IPS DF 6.9 (cell line): ENCODE measurements around the gene PTTG2.

Experiments
- DNase-seq: peaks from one replicate; pipeline ENCODE4 v3.0.0-alpha.2; 2013; ENCODE audit warnings: low read depth, low spot score
- H3K27ac ChIP-seq: one replicate; pipeline ENCODE4 v1.5.1; 2013; ENCODE audit warnings: low read length, control low read depth
- H3K27me3 ChIP-seq: 2 replicates; pipeline ENCODE4 v1.6.1; 2013; ENCODE audit warnings: mild to moderate bottlenecking, low read length; ENCODE audit not compliant: control insufficient read depth, insufficient read depth
- H3K36me3 ChIP-seq: 2 replicates; pipeline ENCODE4 v1.6.1; 2013; ENCODE audit warnings: low read length; ENCODE audit not compliant: control insufficient read depth, insufficient read depth
- H3K4me1 ChIP-seq: 2 replicates; pipeline ENCODE4 v1.6.1; 2013; ENCODE audit warnings: low read length; ENCODE audit not compliant: control insufficient read depth, insufficient read depth
- H3K4me3 ChIP-seq: 2 replicates; pipeline ENCODE4 v1.5.1; 2013; ENCODE audit warnings: mild to moderate bottlenecking, low read length
- H3K9me3 ChIP-seq: 2 replicates; pipeline ENCODE4 v1.6.1; 2013; ENCODE audit warnings: low read length, inconsistent platforms; ENCODE audit not compliant: control insufficient read depth, insufficient read depth
- WGBS: extraction: QIAGEN DNeasy Blood & Tissue Kit; methylation state at CpG from one replicate; pipeline ENCODE4 v1.1.7; 2013; ENCODE audit warnings: mixed read lengths, missing lambda C conversion rate; ENCODE audit not compliant: insufficient read length, insufficient coverage; 5-methylcytosine and 5-hydroxymethylcytosine counted together

Gene PTTG2

DNA sequence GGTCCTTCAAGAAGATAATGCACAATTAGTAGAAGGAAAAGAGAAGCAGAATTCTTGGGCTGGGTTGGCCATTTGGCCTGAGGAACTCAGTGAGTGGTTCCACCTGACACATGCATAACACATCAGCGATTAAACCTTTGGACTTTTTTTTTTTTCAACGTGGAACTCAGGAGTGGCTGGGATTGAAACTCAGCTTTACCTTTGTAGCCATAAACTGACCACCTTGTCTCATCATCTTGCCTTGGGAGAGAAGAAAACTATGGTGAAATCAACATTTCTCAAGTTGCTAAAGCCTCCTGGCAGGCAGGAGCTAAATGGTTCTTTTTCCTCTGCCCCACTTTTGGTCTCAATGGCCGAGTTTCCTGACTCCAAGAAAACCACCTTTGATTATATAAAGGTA, 16.3 kb downstream of the PTTG2 start:
- no peak for DNase-seq
- Histone ChIP-seq H3K27me3 (no peaks in the 10 kb centered on the region), H3K36me3 (no peaks in the 10 kb centered on the region), H3K4me1 (peaks cover 2% of the 10 kb centered on the region; the same call in 1 of the 2 replicates), H3K4me3 (no peak overlapping the region; the same call in 1 of the 2 replicates), H3K9me3 (no peaks in the 10 kb centered on the region), H3K27ac (no peak overlapping the region)
- WGBS, result no CpG with 5 or more reads among the region's 3 CpGs

- DNase-seq, result no peak
- Histone ChIP-seq H3K9me3 (no peaks in the 10 kb centered on the region), H3K36me3 (no peaks in the 10 kb centered on the region), H3K4me3 (peak overlapping the region; percentile 59; the same call in 1 of the 2 replicates), H3K4me1 (peaks cover 5% of the 10 kb centered on the region; the same call in 1 of the 2 replicates), H3K27ac (no peak overlapping the region), H3K27me3 (no peaks in the 10 kb centered on the region)
- no CpG with 5 or more reads among the region's 50 CpGs for WGBS
Observed at GRCh38 chr4:37976991-37977470, 16.8 kb downstream of the PTTG2 start.

DNA sequence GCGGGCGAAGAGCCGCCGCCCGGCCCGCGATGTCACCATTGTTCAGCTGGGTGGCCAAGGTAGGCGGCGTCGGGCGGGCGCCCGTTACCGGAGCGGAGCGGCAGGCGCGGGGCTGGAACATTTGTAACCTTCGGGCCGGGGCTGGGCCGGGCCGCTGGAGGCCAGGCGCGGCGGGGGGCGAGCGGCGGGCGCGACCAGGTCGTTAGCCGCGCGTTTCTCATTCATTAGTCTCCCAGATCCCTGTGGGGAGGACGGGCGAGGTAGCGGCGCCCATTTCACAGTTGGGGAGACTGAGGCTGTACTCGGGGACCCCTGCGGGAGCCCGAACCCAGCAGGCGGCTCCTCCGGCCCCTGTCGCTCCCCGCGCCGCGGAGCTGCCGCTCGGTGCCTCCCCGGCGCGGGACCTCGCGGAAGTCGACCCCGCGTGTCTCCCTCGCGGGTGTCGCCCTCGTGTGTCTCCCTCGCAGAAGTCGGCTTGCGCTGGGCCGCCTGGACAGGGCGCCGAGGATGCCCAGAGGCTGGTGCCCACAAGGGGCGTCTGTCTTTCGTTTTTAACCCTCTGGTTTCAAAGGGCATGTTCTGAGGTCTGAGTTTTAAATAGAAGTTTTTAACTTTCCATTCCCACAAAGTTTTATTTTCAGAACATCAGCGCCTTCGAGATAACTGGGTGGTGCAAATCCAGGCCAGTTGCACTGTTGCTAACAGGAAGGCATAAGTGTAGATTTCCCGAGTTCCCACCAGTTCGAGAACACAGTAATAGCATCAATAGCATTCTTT, 17.5 kb downstream of the PTTG2 start:
- no CpG with 5 or more reads among the region's 74 CpGs for WGBS
- Histone ChIP-seq H3K27ac (no peak overlapping the region), H3K36me3 (no peaks in the 10 kb centered on the region), H3K4me1 (peaks cover 6% of the 10 kb centered on the region; the same call in 1 of the 2 replicates), H3K9me3 (no peaks in the 10 kb centered on the region), H3K27me3 (no peaks in the 10 kb centered on the region), H3K4me3 (peak overlapping the region; percentile 59; the same call in 1 of the 2 replicates)
- DNase-seq, result no peak

- peaks cover 8% of the 10 kb centered on the region; the same call in 1 of the 2 replicates for H3K4me1 ChIP-seq
- H3K27me3 ChIP-seq, result no peaks in the 10 kb centered on the region
- H3K9me3 ChIP-seq, result no peaks in the 10 kb centered on the region
- peak overlapping the region; percentile 59; the same call in 1 of the 2 replicates for H3K4me3 ChIP-seq
- WGBS, result no CpG with 5 or more reads among the region's 11 CpGs
- H3K36me3 ChIP-seq, result no peaks in the 10 kb centered on the region
- no peak overlapping the region for H3K27ac ChIP-seq
- no peak for DNase-seq
Observed at GRCh38 chr4:37978248-37978924, 18.2 kb downstream of the PTTG2 start.

DNA sequence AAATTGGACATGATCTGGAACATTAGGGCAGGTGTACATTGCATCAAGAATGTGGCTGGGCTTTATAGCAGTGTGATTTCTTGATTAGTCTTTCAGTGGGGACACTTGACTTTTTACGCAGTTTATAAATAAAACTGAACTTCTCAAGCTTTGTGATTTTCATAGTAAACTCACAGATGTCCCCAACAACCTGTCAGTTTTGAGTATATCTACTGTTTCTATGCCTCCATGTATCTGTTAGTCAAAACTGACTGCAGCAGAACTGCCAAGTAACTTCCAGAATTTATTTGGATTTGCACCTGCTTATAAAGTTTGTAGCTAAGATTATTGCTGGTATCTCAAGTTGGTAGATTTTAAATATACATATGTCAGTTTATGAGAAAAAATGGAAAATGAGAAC, 20.0 kb downstream of the PTTG2 start:
- Histone ChIP-seq H3K9me3 (no peaks in the 10 kb centered on the region), H3K27me3 (no peaks in the 10 kb centered on the region), H3K27ac (no peak overlapping the region), H3K36me3 (no peaks in the 10 kb centered on the region), H3K4me3 (no peak overlapping the region), H3K4me1 (peaks cover 8% of the 10 kb centered on the region; the same call in 1 of the 2 replicates)
- no CpG with 5 or more reads among the region's 1 CpG for WGBS
- no peak for DNase-seq

DNA sequence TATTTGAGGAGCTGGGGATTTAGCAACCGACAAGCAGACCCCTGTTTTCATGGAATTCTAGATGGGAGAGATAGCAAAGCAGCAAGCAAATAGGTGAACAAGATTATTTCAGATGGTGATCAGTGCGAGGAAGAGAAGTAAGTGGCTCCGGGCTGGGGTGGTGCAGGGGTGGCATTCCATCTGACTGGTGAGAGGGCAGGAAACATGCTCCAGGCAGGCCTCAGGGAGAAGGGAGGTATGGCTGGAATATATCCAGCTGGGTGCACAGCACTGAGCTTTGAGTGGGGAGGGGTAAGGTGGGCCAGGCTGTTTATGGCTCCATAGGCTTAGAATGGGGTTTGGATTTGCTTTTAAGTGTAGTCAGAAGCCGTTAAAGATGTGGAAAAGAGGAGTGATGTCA, 21.2 kb downstream of the PTTG2 start:
- Histone ChIP-seq H3K4me3 (no peak overlapping the region), H3K4me1 (peaks cover 8% of the 10 kb centered on the region; the same call in 1 of the 2 replicates), H3K9me3 (no peaks in the 10 kb centered on the region), H3K27ac (no peak overlapping the region), H3K27me3 (no peaks in the 10 kb centered on the region), H3K36me3 (no peaks in the 10 kb centered on the region)
- no peak for DNase-seq
- WGBS, result no CpG with 5 or more reads among the region's 4 CpGs

- H3K4me1 ChIP-seq, result peaks cover 9% of the 10 kb centered on the region; the same call in 1 of the 2 replicates
- H3K27ac ChIP-seq, result no peak overlapping the region
- no peaks in the 10 kb centered on the region for H3K36me3 ChIP-seq
- no peaks in the 10 kb centered on the region for H3K9me3 ChIP-seq
- no peak overlapping the region for H3K4me3 ChIP-seq
- WGBS, result no CpG with 5 or more reads among the region's 7 CpGs
- H3K27me3 ChIP-seq, result no peaks in the 10 kb centered on the region
- DNase-seq, result no peak
Observed at GRCh38 chr4:37981844-37982720, 21.9 kb downstream of the PTTG2 start.

- Histone ChIP-seq H3K4me1 (peaks cover 9% of the 10 kb centered on the region; the same call in 1 of the 2 replicates), H3K9me3 (no peaks in the 10 kb centered on the region), H3K27ac (no peak overlapping the region), H3K36me3 (no peaks in the 10 kb centered on the region), H3K4me3 (no peak overlapping the region), H3K27me3 (no peaks in the 10 kb centered on the region)
- no CpG with 5 or more reads among the region's 5 CpGs for WGBS
- DNase-seq, result no peak
Observed at GRCh38 chr4:37982736-37983135, 22.5 kb downstream of the PTTG2 start.

- no CpG with 5 or more reads among the region's 1 CpG for WGBS
- no peaks in the 10 kb centered on the region for H3K36me3 ChIP-seq
- H3K4me3 ChIP-seq, result no peak overlapping the region
- no peaks in the 10 kb centered on the region for H3K27me3 ChIP-seq
- no peaks in the 10 kb centered on the region for H3K9me3 ChIP-seq
- DNase-seq, result no peak
- peaks cover 15% of the 10 kb centered on the region; the same call in 1 of the 2 replicates for H3K4me1 ChIP-seq
- H3K27ac ChIP-seq, result no peak overlapping the region
Observed at GRCh38 chr4:37983951-37984350, 23.8 kb downstream of the PTTG2 start.
